ENCODE measurements around the gene GEN1. TPM values are rescaled to one million over a fixed set of nuclear protein-coding genes. Genes with fewer than 3 reads are reported as not detected.
A peak's percentile ranks its signal among the peaks of the same experiment; 100 is the strongest.

The GEN1 gene
- total RNA-seq, 1 donor from 2014 or later: 11.2 TPM

GRCh38 chr2:17827316-17827715, 73.4 kb downstream of the GEN1 start:
- DNase-seq (ENCODE audit: low spot score): no peak

DNA sequence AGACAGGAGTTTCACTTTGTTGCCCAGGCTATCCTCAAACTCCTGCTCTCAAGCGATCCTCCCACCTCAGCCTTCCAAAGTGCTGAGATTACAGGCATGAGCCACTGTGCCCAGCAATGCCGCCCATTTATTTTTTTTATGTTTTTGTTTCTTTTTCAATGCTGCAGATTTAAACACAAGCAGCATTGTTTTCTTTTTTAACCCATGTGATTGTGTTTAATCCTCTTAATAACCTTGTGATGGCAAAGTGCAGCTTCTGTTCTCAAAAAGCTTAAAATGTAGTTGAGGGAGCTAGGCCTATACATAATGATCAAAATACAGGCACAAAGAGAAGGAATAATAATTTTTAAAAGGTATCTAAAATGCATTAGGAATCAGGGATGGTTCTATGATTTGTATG, 73.8 kb downstream of the GEN1 start:
- no peak for DNase-seq (ENCODE audit: low spot score)

DNA sequence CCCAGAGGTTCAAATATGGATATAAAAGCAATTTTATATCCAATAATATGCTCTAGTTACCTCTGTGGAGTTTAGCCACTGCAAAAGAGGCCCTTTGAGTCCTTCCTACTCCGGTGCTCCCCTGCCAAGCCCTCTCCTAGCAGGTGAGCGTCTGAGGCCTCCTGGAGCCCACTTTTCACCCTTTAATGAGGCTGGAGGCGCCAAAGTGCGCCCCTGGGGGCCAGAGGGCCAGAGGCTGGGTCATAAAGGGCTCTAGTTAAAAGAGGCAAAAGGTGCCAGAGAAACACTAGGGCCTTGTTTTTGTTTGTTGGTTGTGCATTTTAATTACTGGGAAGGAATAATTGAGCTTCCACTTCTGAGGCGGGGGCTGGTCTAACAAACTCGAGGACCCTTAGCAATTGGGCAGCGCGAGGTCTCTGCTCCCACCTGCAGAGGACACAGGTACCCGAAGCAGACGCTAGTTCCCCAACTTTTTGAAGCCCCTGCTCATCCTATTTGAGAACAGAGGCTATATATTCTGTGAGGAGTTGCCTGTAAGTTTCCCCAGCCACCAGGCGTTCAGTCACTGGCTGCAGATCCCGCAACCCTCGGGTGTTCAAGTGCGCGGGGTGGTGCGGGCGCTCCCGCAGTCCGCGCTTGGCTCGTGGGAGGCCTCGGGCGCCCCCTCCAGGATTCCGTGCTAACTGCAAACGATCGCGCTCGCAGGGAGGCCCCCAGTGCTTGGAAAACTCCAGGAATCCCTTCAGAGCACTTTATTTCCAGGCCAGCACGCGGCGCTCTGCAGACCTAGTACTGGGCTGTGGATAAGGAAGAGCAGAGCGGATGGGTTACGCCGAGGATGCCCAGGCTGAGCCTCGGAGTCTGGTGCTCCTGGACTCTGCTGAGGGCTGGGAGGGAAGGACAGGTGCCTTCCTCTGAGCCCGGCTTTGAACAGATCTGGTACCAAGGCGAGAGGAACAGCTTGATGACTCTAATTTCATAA, 76.4 kb downstream of the GEN1 start:
- peak; percentile 52 for DNase-seq (ENCODE audit: low spot score)

GRCh38 chr2:17835516-17835915, 81.6 kb downstream of the GEN1 start:
- no peak for DNase-seq (ENCODE audit: low spot score)

Other genes with a start within 250 kb of the GEN1 start
- gene RAD51AP2, start 235.7 kb upstream of the GEN1 start, total RNA-seq: not detected
- gene VSNL1, start 213.4 kb upstream of the GEN1 start, total RNA-seq: 0.39 TPM
- 14.1 TPM for gene SMC6, start 328 bp upstream of the GEN1 start, total RNA-seq
- gene MSGN1, start 62.3 kb downstream of the GEN1 start, total RNA-seq: not detected
- 20.3 TPM for gene KCNS3, start 124.5 kb downstream of the GEN1 start, total RNA-seq

Measured in ureter (tissue), 1 donor.